GM12878 (cell line): ENCODE measurements around the gene DISP2.

ENCODE experiments used
- CBFB ChIP-seq: IDR thresholded peaks from 2 replicates; pipeline ENCODE4 v1.6.1; 2016; ENCODE audit warnings: antibody characterized with exemption, low read depth
- CREM ChIP-seq: IDR thresholded peaks from 2 replicates; pipeline ENCODE4 v1.6.1; 2014; ENCODE audit warnings: antibody characterized with exemption, low read depth
- HDAC2 ChIP-seq: fragments of 200-600 bp; sonication (generic); IDR thresholded peaks from 2 replicates; pipeline ENCODE4 v1.6.1; 2017
- JUND ChIP-seq: IDR thresholded peaks from 2 replicates; pipeline ENCODE4 v1.6.1; 2012; ENCODE audit warnings: low read depth, mild to moderate bottlenecking, low read length, improper control_type of control experiment, moderate library complexity
- NR2F1 ChIP-seq: fragments of 450-650 bp; conservative IDR thresholded peaks from 2 replicates; pipeline ENCODE4 v1.6.1; 2017; ENCODE audit warnings: mild to moderate bottlenecking
- POLR2AphosphoS5 ChIP-seq: IDR thresholded peaks from 2 replicates; pipeline ENCODE4 v1.6.1; 2011; ENCODE audit warnings: mild to moderate bottlenecking, low read length, inconsistent platforms
- SIX5 ChIP-seq: IDR thresholded peaks from 2 replicates; pipeline ENCODE4 v1.6.1; 2011; ENCODE audit warnings: mild to moderate bottlenecking, low read depth, low read length, moderate library complexity; ENCODE audit not compliant: severe bottlenecking
- TAF1 ChIP-seq: IDR thresholded peaks from 2 replicates; pipeline ENCODE4 v1.6.1; 2011; ENCODE audit warnings: mild to moderate bottlenecking, low read depth, low read length, borderline replicate concordance
- TF ChIP-seq, protein P1 (sequence below), 3 experiments: IDR thresholded peaks in 2 of 3; conservative IDR thresholded peaks in 1 of 3; 2 replicates each; pipeline ENCODE4 v1.5.1; 2011; ENCODE audit warnings: low read depth in 3 of 3, low read length in 3 of 3, mild to moderate bottlenecking in 3 of 3, control low read depth in 2 of 3, moderate library complexity in 2 of 3, inconsistent platforms in 1 of 3, mixed read lengths in 1 of 3; ENCODE audit not compliant: control insufficient read depth in 2 of 3, insufficient read depth in 1 of 3; ENCODE audit errors: extremely low read depth in 1 of 3
- TF ChIP-seq, protein P2 (sequence below): IDR thresholded peaks from 2 replicates; pipeline ENCODE4 v1.6.1; 2012; ENCODE audit warnings: low read depth, low read length, improper control_type of control experiment
- TF ChIP-seq, protein P3 (sequence below): fragments of 450-650 bp; IDR thresholded peaks from 2 replicates; pipeline ENCODE4 v1.6.1; 2017; ENCODE audit warnings: mild to moderate bottlenecking

DNA sequence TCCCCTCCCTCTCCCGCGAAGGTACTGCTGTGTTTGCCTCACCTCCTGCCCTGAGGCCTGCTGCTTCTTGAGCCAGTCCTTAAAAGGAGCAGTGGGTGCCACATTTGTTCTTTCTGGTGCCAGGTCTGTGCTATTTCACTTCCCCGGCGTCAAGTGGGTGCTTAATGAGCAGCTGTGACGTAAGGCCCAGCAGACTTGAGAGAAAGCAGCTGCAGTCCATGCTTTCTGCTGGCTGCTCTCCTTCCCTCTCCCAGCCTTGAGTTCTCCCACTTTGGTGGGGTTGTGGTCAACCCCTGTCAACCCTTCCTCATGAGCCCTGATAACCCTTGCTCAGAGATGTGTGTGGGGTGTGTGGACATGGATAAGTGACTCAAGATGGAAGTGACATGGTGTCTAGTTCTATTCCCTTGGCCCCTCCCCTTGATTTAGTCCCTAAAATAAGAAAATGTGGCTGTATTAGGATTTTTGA lies 27.6 kb upstream of the DISP2 start:
- TF ChIP-seq HDAC2: no peak
- no peak for TF ChIP-seq JUND
- TF ChIP-seq CREM: no peak
- no peak for TF ChIP-seq CBFB
- no peak for TF ChIP-seq TAF1
- TF ChIP-seq, protein P1, sequence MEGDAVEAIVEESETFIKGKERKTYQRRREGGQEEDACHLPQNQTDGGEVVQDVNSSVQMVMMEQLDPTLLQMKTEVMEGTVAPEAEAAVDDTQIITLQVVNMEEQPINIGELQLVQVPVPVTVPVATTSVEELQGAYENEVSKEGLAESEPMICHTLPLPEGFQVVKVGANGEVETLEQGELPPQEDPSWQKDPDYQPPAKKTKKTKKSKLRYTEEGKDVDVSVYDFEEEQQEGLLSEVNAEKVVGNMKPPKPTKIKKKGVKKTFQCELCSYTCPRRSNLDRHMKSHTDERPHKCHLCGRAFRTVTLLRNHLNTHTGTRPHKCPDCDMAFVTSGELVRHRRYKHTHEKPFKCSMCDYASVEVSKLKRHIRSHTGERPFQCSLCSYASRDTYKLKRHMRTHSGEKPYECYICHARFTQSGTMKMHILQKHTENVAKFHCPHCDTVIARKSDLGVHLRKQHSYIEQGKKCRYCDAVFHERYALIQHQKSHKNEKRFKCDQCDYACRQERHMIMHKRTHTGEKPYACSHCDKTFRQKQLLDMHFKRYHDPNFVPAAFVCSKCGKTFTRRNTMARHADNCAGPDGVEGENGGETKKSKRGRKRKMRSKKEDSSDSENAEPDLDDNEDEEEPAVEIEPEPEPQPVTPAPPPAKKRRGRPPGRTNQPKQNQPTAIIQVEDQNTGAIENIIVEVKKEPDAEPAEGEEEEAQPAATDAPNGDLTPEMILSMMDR (IDR thresholded peaks at IDR 0.05 in 2 of 3, conservative IDR thresholded peaks at IDR 0.05 in 1 of 3; ENCODE audit: control insufficient read depth in 2 of 3, extremely low read depth in 1 of 3, insufficient read depth in 1 of 3, low read depth in 3 of 3, low read length in 3 of 3): no peak
- no peak for TF ChIP-seq NR2F1
- no peak for TF ChIP-seq POLR2AphosphoS5
- TF ChIP-seq, protein P2, sequence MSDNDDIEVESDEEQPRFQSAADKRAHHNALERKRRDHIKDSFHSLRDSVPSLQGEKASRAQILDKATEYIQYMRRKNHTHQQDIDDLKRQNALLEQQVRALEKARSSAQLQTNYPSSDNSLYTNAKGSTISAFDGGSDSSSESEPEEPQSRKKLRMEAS: no peak
- TF ChIP-seq, protein P3, sequence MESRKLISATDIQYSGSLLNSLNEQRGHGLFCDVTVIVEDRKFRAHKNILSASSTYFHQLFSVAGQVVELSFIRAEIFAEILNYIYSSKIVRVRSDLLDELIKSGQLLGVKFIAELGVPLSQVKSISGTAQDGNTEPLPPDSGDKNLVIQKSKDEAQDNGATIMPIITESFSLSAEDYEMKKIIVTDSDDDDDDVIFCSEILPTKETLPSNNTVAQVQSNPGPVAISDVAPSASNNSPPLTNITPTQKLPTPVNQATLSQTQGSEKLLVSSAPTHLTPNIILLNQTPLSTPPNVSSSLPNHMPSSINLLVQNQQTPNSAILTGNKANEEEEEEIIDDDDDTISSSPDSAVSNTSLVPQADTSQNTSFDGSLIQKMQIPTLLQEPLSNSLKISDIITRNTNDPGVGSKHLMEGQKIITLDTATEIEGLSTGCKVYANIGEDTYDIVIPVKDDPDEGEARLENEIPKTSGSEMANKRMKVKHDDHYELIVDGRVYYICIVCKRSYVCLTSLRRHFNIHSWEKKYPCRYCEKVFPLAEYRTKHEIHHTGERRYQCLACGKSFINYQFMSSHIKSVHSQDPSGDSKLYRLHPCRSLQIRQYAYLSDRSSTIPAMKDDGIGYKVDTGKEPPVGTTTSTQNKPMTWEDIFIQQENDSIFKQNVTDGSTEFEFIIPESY: no peak
- TF ChIP-seq SIX5: no peak
